ENCODE results near the gene KIF6. TPM values are rescaled to one million over a fixed set of nuclear protein-coding genes. Genes with fewer than 3 reads are reported as not detected.

The KIF6 gene
- polyA plus RNA-seq, 1 donor (not counting 4 experiments of a cell fraction or from before 2014, with no cell fraction given) = 0.14 TPM

DNA sequence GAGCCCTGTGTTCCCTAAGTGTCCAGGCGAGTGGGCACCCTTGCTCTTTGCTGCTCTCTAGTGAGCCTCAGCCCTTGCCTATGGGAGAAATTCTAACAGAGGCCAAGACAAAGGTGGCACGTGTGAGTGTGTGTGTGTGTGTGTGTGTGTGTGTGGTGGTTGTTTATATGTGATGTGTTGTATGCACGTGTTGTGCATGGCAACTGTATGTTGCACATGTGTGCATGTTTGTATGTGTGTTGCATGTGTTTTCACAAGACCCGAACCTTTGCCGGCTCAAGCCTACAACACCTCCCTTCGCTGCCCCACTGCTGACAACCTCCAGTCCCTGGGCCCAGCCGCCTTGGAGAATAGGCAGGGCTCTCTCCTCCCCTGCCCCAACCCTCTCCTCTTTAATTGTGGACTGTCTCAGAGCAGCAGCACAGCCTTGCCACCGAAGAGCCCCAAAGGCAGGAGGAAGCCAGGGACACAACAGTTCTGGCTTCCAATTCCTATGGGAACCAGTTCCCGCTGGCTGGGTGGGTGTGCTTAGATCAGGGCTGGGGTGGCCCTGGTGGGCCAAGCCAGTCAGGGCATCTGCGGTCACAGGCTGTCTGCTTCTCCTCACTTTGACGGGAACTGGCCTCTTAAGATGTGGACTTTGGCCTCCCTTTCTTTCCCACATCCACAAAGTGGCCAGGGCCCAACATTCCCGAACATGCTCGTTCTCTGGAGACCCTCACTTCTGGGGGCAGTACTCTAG lies 405.4 kb downstream of the KIF6 start:
- dilution Hi-C loops (cut with MboI; ENCODE audit: extremely low pct_ligation_motif_present, low sequenced_read_pairs) = no loop called here
- Histone ChIP-seq H3K9me3 (ENCODE audit: control insufficient read depth, low read depth, low read length) (no peaks in the 10 kb centered on the region), H3K79me2 (ENCODE audit: control insufficient read depth, insufficient read depth, low read length) (no peaks in the 10 kb centered on the region), H3K27me3 (ENCODE audit: control insufficient read depth, extremely low read depth, insufficient read depth, low read length) (peaks cover 7% of the 10 kb centered on the region), H3K9ac (ENCODE audit: control insufficient read depth, extremely low read depth, insufficient read depth, low read length) (no peak overlapping the region), H3K36me3 (ENCODE audit: control insufficient read depth in 2 of 2, extremely low read depth in 1 of 2, insufficient read depth in 2 of 2, low read length in 2 of 2) (no peaks in the 10 kb centered on the region), H3K4me3 (ENCODE audit: control insufficient read depth in 2 of 3, extremely low read depth in 1 of 3, insufficient read depth in 2 of 3, low read depth in 1 of 3, low read length in 3 of 3) (no peak overlapping the region), H3K4me2 (ENCODE audit: control insufficient read depth, extremely low read depth, insufficient read depth, low read depth, low read length) (no peak overlapping the region), H3K27ac (ENCODE audit: control insufficient read depth, insufficient read depth, low read length) (no peak overlapping the region), H3K4me1 (ENCODE audit: control insufficient read depth, extremely low read depth, insufficient read depth, low read length) (no peaks in the 10 kb centered on the region), H4K20me1 (ENCODE audit: control insufficient read depth, extremely low read depth, insufficient read depth, low read length) (no peaks in the 10 kb centered on the region), H3K9me1 (ENCODE audit: control insufficient read depth, extremely low read depth, insufficient read depth, low read length) (no peaks in the 10 kb centered on the region), H2AFZ (ENCODE audit: control insufficient read depth, low read length) (no peak overlapping the region)
- no peak for TF ChIP-seq EZH2 (IDR thresholded peaks at IDR 0.05; ENCODE audit: low read length)
- TF ChIP-seq, protein P1, sequence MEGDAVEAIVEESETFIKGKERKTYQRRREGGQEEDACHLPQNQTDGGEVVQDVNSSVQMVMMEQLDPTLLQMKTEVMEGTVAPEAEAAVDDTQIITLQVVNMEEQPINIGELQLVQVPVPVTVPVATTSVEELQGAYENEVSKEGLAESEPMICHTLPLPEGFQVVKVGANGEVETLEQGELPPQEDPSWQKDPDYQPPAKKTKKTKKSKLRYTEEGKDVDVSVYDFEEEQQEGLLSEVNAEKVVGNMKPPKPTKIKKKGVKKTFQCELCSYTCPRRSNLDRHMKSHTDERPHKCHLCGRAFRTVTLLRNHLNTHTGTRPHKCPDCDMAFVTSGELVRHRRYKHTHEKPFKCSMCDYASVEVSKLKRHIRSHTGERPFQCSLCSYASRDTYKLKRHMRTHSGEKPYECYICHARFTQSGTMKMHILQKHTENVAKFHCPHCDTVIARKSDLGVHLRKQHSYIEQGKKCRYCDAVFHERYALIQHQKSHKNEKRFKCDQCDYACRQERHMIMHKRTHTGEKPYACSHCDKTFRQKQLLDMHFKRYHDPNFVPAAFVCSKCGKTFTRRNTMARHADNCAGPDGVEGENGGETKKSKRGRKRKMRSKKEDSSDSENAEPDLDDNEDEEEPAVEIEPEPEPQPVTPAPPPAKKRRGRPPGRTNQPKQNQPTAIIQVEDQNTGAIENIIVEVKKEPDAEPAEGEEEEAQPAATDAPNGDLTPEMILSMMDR (optimal IDR thresholded peaks at IDR 0.05 in 1 of 3, IDR thresholded peaks at IDR 0.05 in 1 of 3, conservative IDR thresholded peaks at IDR 0.05 in 1 of 3; ENCODE audit: extremely low read depth in 1 of 3, insufficient read depth in 2 of 3, low read length in 3 of 3) = no peak
- FAIRE-seq (no peak), DNase-seq (ENCODE audit: low read depth, low spot score) (no peak)

DNA sequence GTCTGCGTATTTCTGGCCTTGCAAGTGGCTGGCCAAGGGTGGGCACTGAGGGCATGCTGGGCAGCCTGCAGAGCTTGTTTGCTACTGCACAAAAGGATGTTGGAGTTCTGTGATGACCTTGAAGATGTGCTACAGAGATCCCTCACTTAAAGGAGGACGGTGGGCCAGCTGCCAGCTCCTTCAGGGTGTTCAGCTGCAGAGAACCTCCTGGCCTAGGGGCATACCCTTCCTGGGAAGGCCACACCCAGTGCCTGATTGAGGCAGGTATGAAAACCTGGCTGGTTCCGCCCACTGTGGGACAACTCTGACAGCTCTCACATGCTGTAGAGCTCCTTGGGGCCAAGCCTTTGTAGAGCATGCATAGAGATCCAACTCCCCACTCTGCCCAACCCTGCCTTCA lies 408.0 kb downstream of the KIF6 start:
- no peaks in the 10 kb centered on the region for H3K9me3 ChIP-seq (ENCODE audit: control insufficient read depth, low read depth, low read length)
- H3K27ac ChIP-seq (ENCODE audit: control insufficient read depth, insufficient read depth, low read length) = no peak overlapping the region
- H3K4me2 ChIP-seq (ENCODE audit: control insufficient read depth, extremely low read depth, insufficient read depth, low read depth, low read length) = no peak overlapping the region
- dilution Hi-C loops (cut with MboI; ENCODE audit: extremely low pct_ligation_motif_present, low sequenced_read_pairs) = no loop called here
- peaks cover 33% of the 10 kb centered on the region for H3K27me3 ChIP-seq (ENCODE audit: control insufficient read depth, extremely low read depth, insufficient read depth, low read length)
- no peak overlapping the region for H3K9ac ChIP-seq (ENCODE audit: control insufficient read depth, extremely low read depth, insufficient read depth, low read length)
- no peaks in the 10 kb centered on the region for H4K20me1 ChIP-seq (ENCODE audit: control insufficient read depth, extremely low read depth, insufficient read depth, low read length)
- H3K4me3 ChIP-seq (ENCODE audit: control insufficient read depth in 2 of 3, extremely low read depth in 1 of 3, insufficient read depth in 2 of 3, low read depth in 1 of 3, low read length in 3 of 3) = no peak overlapping the region
- TF ChIP-seq EZH2 (IDR thresholded peaks at IDR 0.05; ENCODE audit: low read length) = no peak
- TF ChIP-seq, protein P1 (optimal IDR thresholded peaks at IDR 0.05 in 1 of 3, IDR thresholded peaks at IDR 0.05 in 1 of 3, conservative IDR thresholded peaks at IDR 0.05 in 1 of 3; ENCODE audit: extremely low read depth in 1 of 3, insufficient read depth in 2 of 3, low read length in 3 of 3) = no peak
- H2AFZ ChIP-seq (ENCODE audit: control insufficient read depth, low read length) = no peak overlapping the region
- H3K36me3 ChIP-seq (ENCODE audit: control insufficient read depth in 2 of 2, extremely low read depth in 1 of 2, insufficient read depth in 2 of 2, low read length in 2 of 2) = no peaks in the 10 kb centered on the region
- no peak for DNase-seq (ENCODE audit: low read depth, low spot score)
- H3K4me1 ChIP-seq (ENCODE audit: control insufficient read depth, extremely low read depth, insufficient read depth, low read length) = no peaks in the 10 kb centered on the region
- FAIRE-seq = no peak
- H3K9me1 ChIP-seq (ENCODE audit: control insufficient read depth, extremely low read depth, insufficient read depth, low read length) = no peaks in the 10 kb centered on the region
- H3K79me2 ChIP-seq (ENCODE audit: control insufficient read depth, insufficient read depth, low read length) = no peaks in the 10 kb centered on the region
